ENCODE results near the gene IL11. TPM values are rescaled to one million over a fixed set of nuclear protein-coding genes. Genes with fewer than 3 reads are reported as not detected.
"Not testable (repeated sequence)": the region's sequence is repeated elsewhere in the genome, so short reads cannot be mapped to it uniquely, and the experiment has no call there.

IL11 gene
- total RNA-seq, 1 donor from 2014 or later: 0.56 TPM

- Mint-ChIP-seq H3K4me1 (peaks cover 27% of the 10 kb centered on the region), H3K27ac (ENCODE audit: unreplicated experiment) (peak overlapping the region; percentile 97), H3K4me3 (peak overlapping the region; percentile 99), H3K27me3 (ENCODE audit: low read depth) (peaks cover 30% of the 10 kb centered on the region), H3K9me3 (peaks cover 13% of the 10 kb centered on the region), H3K36me3 (ENCODE audit: low read depth) (peaks cover 23% of the 10 kb centered on the region)
- no peak for DNase-seq (ENCODE audit: low read depth, low spot score)
- TF ChIP-seq, protein P1, sequence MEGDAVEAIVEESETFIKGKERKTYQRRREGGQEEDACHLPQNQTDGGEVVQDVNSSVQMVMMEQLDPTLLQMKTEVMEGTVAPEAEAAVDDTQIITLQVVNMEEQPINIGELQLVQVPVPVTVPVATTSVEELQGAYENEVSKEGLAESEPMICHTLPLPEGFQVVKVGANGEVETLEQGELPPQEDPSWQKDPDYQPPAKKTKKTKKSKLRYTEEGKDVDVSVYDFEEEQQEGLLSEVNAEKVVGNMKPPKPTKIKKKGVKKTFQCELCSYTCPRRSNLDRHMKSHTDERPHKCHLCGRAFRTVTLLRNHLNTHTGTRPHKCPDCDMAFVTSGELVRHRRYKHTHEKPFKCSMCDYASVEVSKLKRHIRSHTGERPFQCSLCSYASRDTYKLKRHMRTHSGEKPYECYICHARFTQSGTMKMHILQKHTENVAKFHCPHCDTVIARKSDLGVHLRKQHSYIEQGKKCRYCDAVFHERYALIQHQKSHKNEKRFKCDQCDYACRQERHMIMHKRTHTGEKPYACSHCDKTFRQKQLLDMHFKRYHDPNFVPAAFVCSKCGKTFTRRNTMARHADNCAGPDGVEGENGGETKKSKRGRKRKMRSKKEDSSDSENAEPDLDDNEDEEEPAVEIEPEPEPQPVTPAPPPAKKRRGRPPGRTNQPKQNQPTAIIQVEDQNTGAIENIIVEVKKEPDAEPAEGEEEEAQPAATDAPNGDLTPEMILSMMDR (conservative IDR thresholded peaks at IDR 0.05): no peak
These were observed 38.2 kb upstream of the IL11 start for GRCh38 chr19:55408533-55408872.

DNA sequence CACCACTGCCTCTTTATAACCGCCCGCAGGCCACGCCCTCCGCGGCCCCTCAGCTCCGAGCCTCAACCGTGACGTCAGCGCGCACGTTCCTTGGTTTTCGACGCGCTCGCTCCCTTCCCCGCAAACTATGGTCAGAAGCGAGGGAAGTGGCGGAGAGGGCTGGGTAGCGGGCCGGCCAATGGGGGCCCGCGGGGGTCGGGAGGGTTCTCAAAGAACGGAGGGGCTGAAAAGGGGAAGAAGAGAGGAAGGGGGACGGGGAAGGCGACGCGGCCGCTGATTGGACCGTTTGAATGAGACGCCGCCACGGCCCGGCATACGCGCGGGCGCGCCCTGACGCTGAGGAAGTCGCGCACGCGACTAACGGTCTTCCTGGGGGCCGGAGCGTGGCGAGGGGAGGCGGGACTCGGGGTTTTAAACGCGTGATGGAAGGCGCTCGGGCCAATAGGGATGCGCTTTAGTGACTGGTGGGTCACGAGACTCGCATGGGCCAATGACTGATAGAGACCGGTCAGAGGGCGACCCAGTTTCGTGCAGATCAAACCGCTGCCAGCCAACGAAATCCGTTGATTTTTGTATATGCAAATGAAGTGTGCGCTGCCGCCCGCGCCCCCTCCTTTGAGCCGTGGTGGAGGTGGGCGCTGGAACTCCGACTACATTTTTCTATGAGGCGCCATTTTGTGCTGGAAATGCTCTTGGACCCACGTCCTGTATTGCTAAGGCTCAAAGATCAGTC, 37.7 kb upstream of the IL11 start:
- peaks cover 27% of the 10 kb centered on the region for H3K36me3 Mint-ChIP-seq (ENCODE audit: low read depth)
- TF ChIP-seq, protein P1 (conservative IDR thresholded peaks at IDR 0.05): no peak
- H3K27ac Mint-ChIP-seq (ENCODE audit: unreplicated experiment): peak overlapping the region; percentile 97
- H3K9me3 Mint-ChIP-seq: peaks cover 13% of the 10 kb centered on the region
- peaks cover 32% of the 10 kb centered on the region for H3K4me1 Mint-ChIP-seq
- peak overlapping the region; percentile 99 for H3K4me3 Mint-ChIP-seq
- peaks cover 30% of the 10 kb centered on the region for H3K27me3 Mint-ChIP-seq (ENCODE audit: low read depth)
- peak; percentile 93 for DNase-seq (ENCODE audit: low read depth, low spot score)

GRCh38 chr19:55407550-55407799, 37.2 kb upstream of the IL11 start, which contains the start of gene UBE2S:
TSS of gene UBE2S (minus strand) at chr19:55407788. CDS start at chr19:55407589, 199 bp downstream.
- Mint-ChIP-seq H3K36me3 (ENCODE audit: low read depth) (peaks cover 32% of the 10 kb centered on the region), H3K4me1 (peaks cover 33% of the 10 kb centered on the region), H3K9me3 (peaks cover 13% of the 10 kb centered on the region), H3K4me3 (peak within 1 kb of the TSS; percentile 99), H3K27me3 (ENCODE audit: low read depth) (peaks cover 30% of the 10 kb centered on the region), H3K27ac (ENCODE audit: unreplicated experiment) (peak within 1 kb of the TSS; percentile 97)
- DNase-seq (ENCODE audit: low read depth, low spot score): not testable (repeated sequence)

- Mint-ChIP-seq H3K36me3 (ENCODE audit: low read depth) (peaks cover 33% of the 10 kb centered on the region), H3K27me3 (ENCODE audit: low read depth) (peaks cover 30% of the 10 kb centered on the region), H3K4me1 (peaks cover 33% of the 10 kb centered on the region), H3K27ac (ENCODE audit: unreplicated experiment) (peak overlapping the region; percentile 69), H3K9me3 (peaks cover 13% of the 10 kb centered on the region), H3K4me3 (peak overlapping the region; percentile 93)
- TF ChIP-seq, protein P1 (conservative IDR thresholded peaks at IDR 0.05): no peak
- DNase-seq (ENCODE audit: low read depth, low spot score): no peak
These were observed 36.7 kb upstream of the IL11 start for GRCh38 chr19:55406826-55407549.

DNA sequence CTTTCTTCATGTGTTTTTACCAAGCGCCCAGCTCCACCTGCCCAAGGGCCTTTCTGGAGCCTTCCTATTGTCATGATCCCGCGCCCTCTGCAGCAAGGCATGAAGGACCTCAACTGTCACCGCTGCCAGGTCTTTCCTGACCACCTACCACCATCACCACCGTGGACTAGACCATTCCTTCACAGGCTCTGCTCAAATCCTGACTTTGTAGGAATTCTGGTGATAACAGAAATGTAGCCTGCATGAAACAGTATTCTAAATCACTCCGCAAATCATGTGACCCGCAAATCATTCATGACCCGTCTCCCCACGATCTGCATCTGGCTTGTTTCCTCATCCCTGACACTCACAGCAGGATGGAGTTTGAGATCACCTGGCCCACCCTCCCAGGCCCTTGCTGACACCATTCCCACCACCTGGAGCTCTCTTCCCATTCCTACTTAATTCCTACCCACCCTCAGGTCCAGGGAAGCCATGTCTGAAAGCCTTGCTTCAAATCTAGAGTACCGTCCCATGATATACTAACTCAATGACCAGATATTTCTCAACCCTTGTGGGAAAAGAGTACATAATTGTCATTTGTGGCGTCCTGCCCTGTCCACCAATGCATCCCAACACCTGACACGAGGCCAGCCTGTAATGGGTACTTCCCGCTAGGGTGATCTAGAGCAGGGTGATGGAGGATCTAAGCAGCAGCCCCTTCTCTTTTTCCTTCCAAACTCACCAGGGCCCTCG, 36.0 kb upstream of the IL11 start:
- TF ChIP-seq, protein P1 (conservative IDR thresholded peaks at IDR 0.05): no peak
- peak overlapping the region; percentile 69 for H3K27ac Mint-ChIP-seq (ENCODE audit: unreplicated experiment)
- peaks cover 33% of the 10 kb centered on the region for H3K36me3 Mint-ChIP-seq (ENCODE audit: low read depth)
- peak overlapping the region; percentile 93 for H3K4me3 Mint-ChIP-seq
- DNase-seq (ENCODE audit: low read depth, low spot score): no peak
- H3K9me3 Mint-ChIP-seq: peaks cover 11% of the 10 kb centered on the region
- H3K27me3 Mint-ChIP-seq (ENCODE audit: low read depth): peaks cover 28% of the 10 kb centered on the region
- H3K4me1 Mint-ChIP-seq: peaks cover 33% of the 10 kb centered on the region

Measured in neural crest cell (in vitro differentiated cells).